ENCODE data around the gene IGLL5.

Gene IGLL5

GRCh38 chr22:22938672-22939587, 51.3 kb downstream of the IGLL5 start:
- Histone ChIP-seq H4K20me1 (ENCODE audit: control insufficient read depth, insufficient read depth, low read depth, low read length) (no peaks in the 10 kb centered on the region), H3K79me2 (ENCODE audit: control insufficient read depth, low read length) (peaks cover 33% of the 10 kb centered on the region), H3K4me2 (ENCODE audit: low read length) (peak overlapping the region; percentile 66), H3F3A (ENCODE audit: control insufficient read depth, insufficient read depth) (peaks cover 35% of the 10 kb centered on the region), H3K4me3 (ENCODE audit: low read length) (peak overlapping the region; percentile 38), H3K9me3 (ENCODE audit: control insufficient read depth, insufficient read depth, low read length) (no peaks in the 10 kb centered on the region), H3K27ac (ENCODE audit: low read depth, low read length) (peak overlapping the region; percentile 98), H3K36me3 (ENCODE audit: control insufficient read depth, low read length) (peaks cover 10% of the 10 kb centered on the region), H3K9me2 (replicated peaks; ENCODE audit: control insufficient read depth, low read length) (no peaks in the 10 kb centered on the region), H3K4me1 (ENCODE audit: control insufficient read depth, low read length) (peaks cover 98% of the 10 kb centered on the region), H3K27me3 (ENCODE audit: control insufficient read depth, low read length) (no peaks in the 10 kb centered on the region)
- TF ChIP-seq EZH2phosphoT487 (IDR thresholded peaks at IDR 0.05; ENCODE audit: borderline replicate concordance, low read length) (no peak), CTCF (IDR thresholded peaks at IDR 0.05; ENCODE audit: low read depth, low read length, poor library complexity, severe bottlenecking) (no peak)

GRCh38 chr22:22939588-22940368, 52.2 kb downstream of the IGLL5 start:
- peaks cover 98% of the 10 kb centered on the region for H3K4me1 ChIP-seq (ENCODE audit: control insufficient read depth, low read length)
- peak overlapping the region; percentile 66 for H3K4me2 ChIP-seq (ENCODE audit: low read length)

GRCh38 chr22:22940961-22941605, 53.5 kb downstream of the IGLL5 start:
- Histone ChIP-seq H3K79me2 (ENCODE audit: control insufficient read depth, low read length) (peaks cover 29% of the 10 kb centered on the region), H3K36me3 (ENCODE audit: control insufficient read depth, low read length) (peaks cover 9% of the 10 kb centered on the region; the same call in 1 of the 2 replicates), H3K4me3 (ENCODE audit: low read length) (peak overlapping the region; percentile 38), H3K27me3 (ENCODE audit: control insufficient read depth, low read length) (no peaks in the 10 kb centered on the region), H4K20me1 (ENCODE audit: control insufficient read depth, insufficient read depth, low read depth, low read length) (no peaks in the 10 kb centered on the region), H3K4me1 (ENCODE audit: control insufficient read depth, low read length) (peaks cover 100% of the 10 kb centered on the region), H3F3A (ENCODE audit: control insufficient read depth, insufficient read depth) (peaks cover 35% of the 10 kb centered on the region), H3K27ac (ENCODE audit: low read depth, low read length) (peak overlapping the region; percentile 98), H3K9me3 (ENCODE audit: control insufficient read depth, insufficient read depth, low read length) (no peaks in the 10 kb centered on the region), H3K9me2 (replicated peaks; ENCODE audit: control insufficient read depth, low read length) (no peaks in the 10 kb centered on the region), H3K4me2 (ENCODE audit: low read length) (peak overlapping the region; percentile 66)
- TF ChIP-seq CTCF (IDR thresholded peaks at IDR 0.05; ENCODE audit: low read depth, low read length, poor library complexity, severe bottlenecking) (no peak), EZH2phosphoT487 (IDR thresholded peaks at IDR 0.05; ENCODE audit: borderline replicate concordance, low read length) (no peak)

More at GRCh38 chr22:22939588-22940368, 52.2 kb downstream of the IGLL5 start:
- no peaks in the 10 kb centered on the region for H3K27me3 ChIP-seq (ENCODE audit: control insufficient read depth, low read length)
- H3K9me3 ChIP-seq (ENCODE audit: control insufficient read depth, insufficient read depth, low read length), result no peaks in the 10 kb centered on the region
- H3F3A ChIP-seq (ENCODE audit: control insufficient read depth, insufficient read depth), result peaks cover 35% of the 10 kb centered on the region
- H4K20me1 ChIP-seq (ENCODE audit: control insufficient read depth, insufficient read depth, low read depth, low read length), result no peaks in the 10 kb centered on the region
- no peaks in the 10 kb centered on the region for H3K9me2 ChIP-seq (replicated peaks; ENCODE audit: control insufficient read depth, low read length)
- H3K4me3 ChIP-seq (ENCODE audit: low read length), result peak overlapping the region; percentile 38; the same call in 1 of the 2 replicates
- H3K79me2 ChIP-seq (ENCODE audit: control insufficient read depth, low read length), result peaks cover 30% of the 10 kb centered on the region
- peaks cover 9% of the 10 kb centered on the region; the same call in 1 of the 2 replicates for H3K36me3 ChIP-seq (ENCODE audit: control insufficient read depth, low read length)
- TF ChIP-seq EZH2phosphoT487 (IDR thresholded peaks at IDR 0.05; ENCODE audit: borderline replicate concordance, low read length), result no peak
- no peak for TF ChIP-seq CTCF (IDR thresholded peaks at IDR 0.05; ENCODE audit: low read depth, low read length, poor library complexity, severe bottlenecking)
- H3K27ac ChIP-seq (ENCODE audit: low read depth, low read length), result peak overlapping the region; percentile 98

Measured in DOHH2 (cell line).